NCI-H1694 (cell line): ENCODE results near the gene RXFP1.

Source experiments
- DNase-seq: peaks from one replicate; lab custom pipeline; 2025; lab: John Stamatoyannopoulos, UW

Gene RXFP1

GRCh38 chr4:158541506-158541905, 19.8 kb downstream of the RXFP1 start:
- no peak for DNase-seq

- no peak for DNase-seq
These were observed 21.5 kb downstream of the RXFP1 start for GRCh38 chr4:158543191-158543590.

DNA sequence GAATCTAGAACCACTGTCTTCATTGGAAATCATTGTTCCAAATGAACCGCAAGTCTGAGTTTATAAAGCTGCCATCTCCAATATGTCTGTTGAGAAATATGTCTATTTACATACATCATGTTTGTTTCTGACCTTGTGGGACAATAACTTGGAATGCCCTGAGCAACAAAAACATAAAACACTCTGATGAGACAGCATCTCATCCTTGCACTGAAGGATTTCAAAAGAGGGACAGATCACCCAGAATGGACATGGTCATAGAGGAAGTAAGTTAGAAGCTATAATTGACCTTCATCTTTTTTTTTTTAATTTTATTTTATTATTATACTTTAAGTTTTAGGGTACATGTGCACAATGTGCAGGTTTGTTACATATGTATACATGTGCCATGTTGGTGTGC, 22.5 kb downstream of the RXFP1 start:
- DNase-seq, result no peak

- DNase-seq, result no peak
These were observed 31.7 kb downstream of the RXFP1 start for GRCh38 chr4:158553364-158553763.

DNA sequence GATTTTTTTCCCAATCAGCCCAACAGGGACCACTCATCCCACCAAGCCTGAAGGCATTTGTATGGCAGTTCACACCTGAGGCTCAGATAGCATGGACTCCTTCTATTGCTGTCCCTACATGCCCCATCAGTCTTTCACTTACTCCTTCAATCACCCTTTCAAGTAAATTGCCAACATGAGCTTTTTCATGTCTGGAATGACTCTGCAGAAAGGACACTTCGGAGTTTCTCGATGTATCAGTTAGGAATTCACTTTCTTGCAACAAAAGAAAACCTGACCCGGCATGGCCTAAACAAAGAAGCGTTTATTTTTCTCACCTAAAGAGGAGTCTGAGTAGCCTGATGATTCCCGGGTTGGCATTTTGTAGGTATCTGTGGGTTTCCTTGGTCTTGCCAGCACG, 38.6 kb downstream of the RXFP1 start:
- DNase-seq, result no peak

- no peak for DNase-seq
These were observed 45.2 kb downstream of the RXFP1 start for GRCh38 chr4:158566860-158567259.

- DNase-seq, result no peak
These were observed 50.1 kb downstream of the RXFP1 start for GRCh38 chr4:158571736-158572135.

DNA sequence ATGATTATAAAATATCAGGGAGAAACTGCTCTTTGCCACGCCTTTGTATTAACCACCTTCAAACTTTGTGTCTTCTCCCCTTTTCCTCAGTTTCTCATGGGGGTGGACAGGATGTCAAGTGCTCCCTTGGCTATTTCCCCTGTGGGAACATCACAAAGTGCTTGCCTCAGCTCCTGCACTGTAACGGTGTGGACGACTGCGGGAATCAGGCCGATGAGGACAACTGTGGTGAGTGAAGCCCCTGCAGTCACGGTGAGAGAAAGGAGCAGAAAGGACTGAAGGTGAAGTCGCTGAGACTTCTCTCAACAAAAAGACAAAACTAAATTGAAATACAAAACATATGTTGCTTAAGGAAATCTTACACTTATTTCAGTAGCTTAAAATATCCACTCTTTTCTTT, 50.9 kb downstream of the RXFP1 start:
- DNase-seq, result no peak

- DNase-seq, result no peak
These were observed 56.8 kb downstream of the RXFP1 start for GRCh38 chr4:158578476-158578875.

DNA sequence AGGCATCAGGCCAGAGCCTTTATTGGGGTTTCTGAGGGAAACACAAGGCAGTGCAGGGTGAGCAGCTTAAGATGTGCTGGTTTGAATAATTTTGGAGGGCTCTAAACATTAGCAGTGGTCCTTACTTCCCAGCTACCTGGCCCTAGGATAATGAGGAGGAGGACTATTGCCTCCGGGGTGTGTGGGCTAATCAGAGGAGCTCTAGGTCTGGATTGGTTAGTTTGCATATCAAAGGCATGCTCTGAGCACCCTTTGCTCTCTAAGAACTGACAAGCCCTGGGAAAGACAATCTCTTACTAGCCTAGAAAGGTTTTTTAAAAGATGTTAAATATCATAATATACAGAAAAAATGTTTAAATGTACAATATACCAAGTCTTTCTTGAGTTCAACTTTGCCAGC, 58.4 kb downstream of the RXFP1 start:
- no peak for DNase-seq

DNA sequence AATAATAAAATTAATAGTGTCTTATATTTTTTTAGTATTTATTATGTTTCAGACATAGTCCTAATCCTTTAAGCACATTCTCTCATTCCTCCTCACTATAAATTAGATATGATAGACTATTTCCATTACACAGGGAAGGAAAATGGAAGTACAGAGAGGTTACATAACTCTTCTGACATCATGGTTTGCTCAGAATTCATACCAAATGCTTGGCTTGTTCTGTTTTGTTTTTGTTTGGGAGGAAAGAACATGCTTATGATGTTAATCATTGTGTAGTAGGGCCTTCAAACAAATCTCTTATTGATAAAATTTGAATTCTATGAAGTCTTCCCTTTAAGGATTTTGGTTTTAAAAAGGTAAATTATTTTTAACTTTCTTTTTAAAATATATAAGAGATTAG, 59.5 kb downstream of the RXFP1 start:
- no peak for DNase-seq

DNA sequence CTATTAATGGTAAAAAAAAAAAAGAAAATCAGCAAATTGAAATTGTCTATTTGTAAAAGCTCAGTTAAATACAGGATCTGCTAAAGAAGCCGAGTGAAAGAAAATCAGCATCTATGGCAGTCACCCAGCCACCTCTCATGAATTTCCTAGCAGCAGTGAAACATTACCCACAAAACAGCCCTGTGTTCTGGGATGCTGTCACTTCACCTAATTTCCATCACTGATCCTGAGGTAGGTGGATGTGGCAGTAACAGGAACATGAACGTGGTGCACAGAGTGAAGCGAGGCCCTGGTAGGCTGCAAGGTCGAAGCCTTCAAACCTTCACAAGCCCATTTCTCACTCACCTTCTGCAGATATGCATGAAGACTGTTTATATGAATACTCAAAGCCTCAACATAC, 65.2 kb downstream of the RXFP1 start:
- no peak for DNase-seq

GRCh38 chr4:158588285-158588684, 66.6 kb downstream of the RXFP1 start:
- no peak for DNase-seq

- no peak for DNase-seq
These were observed 67.1 kb downstream of the RXFP1 start for GRCh38 chr4:158588777-158589176.

GRCh38 chr4:158590306-158590705, 68.6 kb downstream of the RXFP1 start:
- DNase-seq, result no peak

DNA sequence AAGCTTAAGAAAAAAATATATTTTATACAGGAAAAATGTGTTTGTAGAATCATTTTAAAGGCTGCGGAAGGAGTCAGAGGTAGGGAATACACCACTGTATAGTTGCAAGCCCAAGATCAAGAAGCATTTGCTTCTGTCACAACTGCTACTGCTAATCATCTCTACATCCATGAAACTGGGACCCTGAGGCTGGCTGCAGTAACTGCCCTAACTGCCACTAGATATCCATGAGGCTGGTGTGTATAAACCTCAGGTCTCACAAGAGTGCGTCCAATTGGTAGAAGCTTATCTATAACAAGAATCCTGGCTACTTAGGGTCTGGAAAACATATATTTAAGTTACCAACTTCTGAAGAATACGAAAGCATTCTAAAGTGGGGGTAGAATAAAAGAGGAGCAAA, 69.1 kb downstream of the RXFP1 start:
- DNase-seq, result no peak

DNA sequence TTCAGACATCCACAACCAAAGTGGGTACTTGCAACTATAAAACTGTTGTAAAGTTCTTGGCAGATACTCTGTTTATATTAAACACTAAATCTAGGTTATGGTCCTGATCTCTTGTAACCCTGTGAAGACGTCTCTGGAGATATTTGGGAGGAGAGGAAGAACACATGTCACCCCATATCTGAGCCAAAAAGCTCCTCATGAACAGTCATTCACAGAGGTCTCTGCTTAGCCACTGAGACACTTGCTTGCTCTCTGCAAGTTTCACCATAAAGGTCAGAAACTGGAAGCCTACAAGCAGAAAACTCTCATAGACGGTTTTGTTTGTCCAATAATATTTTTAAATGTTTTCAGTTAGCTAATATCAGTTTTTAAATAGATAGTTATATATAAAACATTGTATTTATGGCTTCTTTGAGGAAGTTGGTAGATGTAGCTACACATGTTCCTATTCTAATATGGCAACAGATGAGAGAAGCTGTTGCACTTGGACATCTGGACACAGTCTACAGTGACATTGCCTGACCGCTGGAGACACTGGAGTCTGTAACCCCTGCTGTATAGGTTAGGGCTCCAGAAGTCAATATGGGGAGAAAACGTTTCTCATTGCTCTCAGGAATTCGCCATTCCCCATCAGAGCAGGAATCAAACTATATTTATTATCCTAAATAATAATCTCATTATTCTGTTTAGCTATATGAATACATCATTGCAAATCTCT, 76.4 kb downstream of the RXFP1 start:
- no peak for DNase-seq

DNA sequence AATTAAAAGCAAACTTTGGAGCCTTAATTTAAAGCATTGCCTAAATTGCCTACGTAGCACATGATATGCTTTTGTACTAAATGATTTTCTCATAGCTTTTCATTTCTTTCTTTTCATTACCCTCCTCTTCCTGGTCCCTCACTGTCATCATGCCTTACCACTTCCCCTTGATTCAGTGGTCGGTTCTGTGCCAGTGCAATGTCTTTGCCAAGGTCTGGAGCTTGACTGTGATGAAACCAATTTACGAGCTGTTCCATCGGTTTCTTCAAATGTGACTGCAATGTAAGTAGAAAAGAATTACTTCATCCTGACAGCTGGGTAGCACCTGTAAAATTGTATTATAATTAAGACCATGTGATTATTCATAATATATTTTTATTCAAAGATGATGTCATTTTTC, 77.5 kb downstream of the RXFP1 start:
- no peak for DNase-seq

DNA sequence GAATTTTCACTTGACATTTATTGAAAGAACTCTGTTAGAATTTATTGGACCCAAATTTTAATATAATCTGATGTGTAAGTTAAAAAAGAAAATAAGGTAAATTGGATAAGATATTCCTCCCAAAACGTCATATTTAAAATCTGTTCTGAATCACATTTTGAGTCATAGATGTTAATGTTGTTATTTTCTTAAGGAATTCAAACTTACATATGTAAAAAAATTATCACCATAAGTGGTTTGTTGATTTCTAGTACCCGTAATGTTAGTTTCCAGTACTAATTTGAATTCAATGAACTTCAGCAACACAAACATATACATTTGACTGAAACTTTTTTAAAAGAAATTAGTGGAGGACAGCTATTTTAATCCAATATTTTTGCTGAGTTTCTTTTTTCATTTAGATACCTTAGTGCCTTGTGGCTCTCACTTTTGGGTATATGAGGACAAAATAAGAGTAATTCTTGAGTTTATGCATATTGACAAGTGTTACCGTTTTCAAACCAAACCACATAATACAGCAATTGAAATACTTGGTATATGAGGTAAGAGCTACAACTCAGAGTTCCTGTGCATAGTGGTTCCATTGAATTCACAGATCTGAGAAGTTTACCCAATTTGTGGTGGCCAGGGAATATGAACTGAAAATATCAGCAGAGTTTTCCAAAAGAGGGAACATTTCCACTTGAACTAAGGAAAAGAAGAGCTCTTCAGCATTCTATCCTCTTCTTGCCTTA, 78.2 kb downstream of the RXFP1 start:
- DNase-seq, result no peak

- DNase-seq, result no peak
These were observed 82.7 kb downstream of the RXFP1 start for GRCh38 chr4:158604369-158604768.

GRCh38 chr4:158605393-158605792, 83.7 kb downstream of the RXFP1 start:
- no peak for DNase-seq

DNA sequence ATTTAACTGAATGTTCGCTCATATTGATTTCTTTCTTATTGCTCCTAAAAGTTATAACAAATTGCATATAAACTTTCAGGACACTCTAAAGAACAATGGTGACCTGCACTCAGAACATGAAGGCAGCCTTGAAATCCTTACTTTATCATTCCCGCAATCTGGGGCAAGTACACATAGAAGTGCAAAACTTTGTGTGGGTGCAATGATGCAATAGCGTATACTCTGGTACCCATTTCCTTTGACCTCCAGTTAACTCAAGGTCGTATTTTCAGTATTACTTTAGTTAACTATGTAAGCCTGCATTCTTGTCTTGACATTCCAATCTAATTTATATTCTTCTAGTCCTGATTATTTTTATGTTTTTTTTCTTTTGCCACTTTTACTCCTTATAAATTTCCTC, 85.3 kb downstream of the RXFP1 start:
- DNase-seq, result no peak

DNA sequence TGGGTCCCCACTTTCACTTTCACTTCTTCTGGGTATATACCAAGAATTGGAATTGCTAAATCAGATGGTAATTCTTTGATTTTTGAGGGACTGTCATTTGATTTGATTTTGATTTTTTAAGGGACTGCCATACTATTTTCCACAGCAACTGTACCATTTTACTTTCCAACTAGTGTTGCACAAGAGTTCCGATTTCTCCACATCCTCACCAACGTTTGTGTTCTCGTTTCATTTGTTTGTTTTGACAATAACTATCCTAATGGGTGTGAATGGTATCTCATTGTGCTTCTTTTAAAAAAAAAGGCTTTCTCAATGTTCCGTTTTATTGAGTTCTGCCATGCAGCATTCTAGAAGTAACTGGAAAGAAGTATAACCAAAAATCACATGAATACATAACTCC, 87.4 kb downstream of the RXFP1 start:
- no peak for DNase-seq

- no peak for DNase-seq
These were observed 89.1 kb downstream of the RXFP1 start for GRCh38 chr4:158610790-158611189.
